ENCODE data around the gene SLC44A1.

DNA sequence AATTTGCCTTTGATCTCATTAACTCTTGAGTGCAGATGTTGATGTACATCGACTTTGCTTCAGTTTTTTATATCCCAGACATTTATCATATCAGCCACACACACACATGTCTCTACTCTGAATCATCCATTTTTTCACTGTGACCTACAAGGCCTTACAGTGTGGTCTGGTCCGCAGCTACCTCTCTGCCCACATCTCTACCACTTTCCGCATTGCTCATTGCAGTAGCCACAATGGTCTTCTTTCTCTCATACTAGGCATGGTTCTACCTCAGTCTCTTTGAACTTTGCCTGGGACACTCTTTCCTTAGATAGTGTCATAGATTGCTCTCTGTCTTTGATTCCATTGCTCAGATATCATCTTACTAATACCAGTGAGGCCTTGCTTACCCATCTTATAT lies 115.4 kb downstream of the SLC44A1 start:
- TF ChIP-seq, protein P1, sequence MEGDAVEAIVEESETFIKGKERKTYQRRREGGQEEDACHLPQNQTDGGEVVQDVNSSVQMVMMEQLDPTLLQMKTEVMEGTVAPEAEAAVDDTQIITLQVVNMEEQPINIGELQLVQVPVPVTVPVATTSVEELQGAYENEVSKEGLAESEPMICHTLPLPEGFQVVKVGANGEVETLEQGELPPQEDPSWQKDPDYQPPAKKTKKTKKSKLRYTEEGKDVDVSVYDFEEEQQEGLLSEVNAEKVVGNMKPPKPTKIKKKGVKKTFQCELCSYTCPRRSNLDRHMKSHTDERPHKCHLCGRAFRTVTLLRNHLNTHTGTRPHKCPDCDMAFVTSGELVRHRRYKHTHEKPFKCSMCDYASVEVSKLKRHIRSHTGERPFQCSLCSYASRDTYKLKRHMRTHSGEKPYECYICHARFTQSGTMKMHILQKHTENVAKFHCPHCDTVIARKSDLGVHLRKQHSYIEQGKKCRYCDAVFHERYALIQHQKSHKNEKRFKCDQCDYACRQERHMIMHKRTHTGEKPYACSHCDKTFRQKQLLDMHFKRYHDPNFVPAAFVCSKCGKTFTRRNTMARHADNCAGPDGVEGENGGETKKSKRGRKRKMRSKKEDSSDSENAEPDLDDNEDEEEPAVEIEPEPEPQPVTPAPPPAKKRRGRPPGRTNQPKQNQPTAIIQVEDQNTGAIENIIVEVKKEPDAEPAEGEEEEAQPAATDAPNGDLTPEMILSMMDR (IDR thresholded peaks at IDR 0.05), result no peak
- TF ChIP-seq RFX5 (IDR thresholded peaks at IDR 0.05) (no peak), JUN (IDR thresholded peaks at IDR 0.05) (no peak), CHD2 (IDR thresholded peaks at IDR 0.05; ENCODE audit: low read length, partially characterized antibody) (no peak), CHD4 (IDR thresholded peaks at IDR 0.05; ENCODE audit: borderline replicate concordance) (no peak), ZSCAN20 (CRISPR knock-in tag; IDR thresholded peaks at IDR 0.05) (no peak), KDM1A (IDR thresholded peaks at IDR 0.05; ENCODE audit: low read depth) (no peak), NFE2L2 (conservative IDR thresholded peaks at IDR 0.05; ENCODE audit: low read length) (no peak), EP300 (IDR thresholded peaks at IDR 0.05) (no peak), JUNB (IDR thresholded peaks at IDR 0.05) (no peak)
- TF ChIP-seq, protein P2, sequence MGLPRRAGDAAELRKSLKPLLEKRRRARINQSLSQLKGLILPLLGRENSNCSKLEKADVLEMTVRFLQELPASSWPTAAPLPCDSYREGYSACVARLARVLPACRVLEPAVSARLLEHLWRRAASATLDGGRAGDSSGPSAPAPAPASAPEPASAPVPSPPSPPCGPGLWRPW (IDR thresholded peaks at IDR 0.05), result no peak
- TF ChIP-seq, protein P3, sequence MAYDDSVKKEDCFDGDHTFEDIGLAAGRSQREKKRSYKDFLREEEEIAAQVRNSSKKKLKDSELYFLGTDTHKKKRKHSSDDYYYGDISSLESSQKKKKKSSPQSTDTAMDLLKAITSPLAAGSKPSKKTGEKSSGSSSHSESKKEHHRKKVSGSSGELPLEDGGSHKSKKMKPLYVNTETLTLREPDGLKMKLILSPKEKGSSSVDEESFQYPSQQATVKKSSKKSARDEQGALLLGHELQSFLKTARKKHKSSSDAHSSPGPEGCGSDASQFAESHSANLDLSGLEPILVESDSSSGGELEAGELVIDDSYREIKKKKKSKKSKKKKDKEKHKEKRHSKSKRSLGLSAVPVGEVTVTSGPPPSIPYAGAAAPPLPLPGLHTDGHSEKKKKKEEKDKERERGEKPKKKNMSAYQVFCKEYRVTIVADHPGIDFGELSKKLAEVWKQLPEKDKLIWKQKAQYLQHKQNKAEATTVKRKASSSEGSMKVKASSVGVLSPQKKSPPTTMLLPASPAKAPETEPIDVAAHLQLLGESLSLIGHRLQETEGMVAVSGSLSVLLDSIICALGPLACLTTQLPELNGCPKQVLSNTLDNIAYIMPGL (CRISPR knock-in tag; IDR thresholded peaks at IDR 0.05; ENCODE audit: borderline replicate concordance), result no peak
- TF ChIP-seq, protein P4, sequence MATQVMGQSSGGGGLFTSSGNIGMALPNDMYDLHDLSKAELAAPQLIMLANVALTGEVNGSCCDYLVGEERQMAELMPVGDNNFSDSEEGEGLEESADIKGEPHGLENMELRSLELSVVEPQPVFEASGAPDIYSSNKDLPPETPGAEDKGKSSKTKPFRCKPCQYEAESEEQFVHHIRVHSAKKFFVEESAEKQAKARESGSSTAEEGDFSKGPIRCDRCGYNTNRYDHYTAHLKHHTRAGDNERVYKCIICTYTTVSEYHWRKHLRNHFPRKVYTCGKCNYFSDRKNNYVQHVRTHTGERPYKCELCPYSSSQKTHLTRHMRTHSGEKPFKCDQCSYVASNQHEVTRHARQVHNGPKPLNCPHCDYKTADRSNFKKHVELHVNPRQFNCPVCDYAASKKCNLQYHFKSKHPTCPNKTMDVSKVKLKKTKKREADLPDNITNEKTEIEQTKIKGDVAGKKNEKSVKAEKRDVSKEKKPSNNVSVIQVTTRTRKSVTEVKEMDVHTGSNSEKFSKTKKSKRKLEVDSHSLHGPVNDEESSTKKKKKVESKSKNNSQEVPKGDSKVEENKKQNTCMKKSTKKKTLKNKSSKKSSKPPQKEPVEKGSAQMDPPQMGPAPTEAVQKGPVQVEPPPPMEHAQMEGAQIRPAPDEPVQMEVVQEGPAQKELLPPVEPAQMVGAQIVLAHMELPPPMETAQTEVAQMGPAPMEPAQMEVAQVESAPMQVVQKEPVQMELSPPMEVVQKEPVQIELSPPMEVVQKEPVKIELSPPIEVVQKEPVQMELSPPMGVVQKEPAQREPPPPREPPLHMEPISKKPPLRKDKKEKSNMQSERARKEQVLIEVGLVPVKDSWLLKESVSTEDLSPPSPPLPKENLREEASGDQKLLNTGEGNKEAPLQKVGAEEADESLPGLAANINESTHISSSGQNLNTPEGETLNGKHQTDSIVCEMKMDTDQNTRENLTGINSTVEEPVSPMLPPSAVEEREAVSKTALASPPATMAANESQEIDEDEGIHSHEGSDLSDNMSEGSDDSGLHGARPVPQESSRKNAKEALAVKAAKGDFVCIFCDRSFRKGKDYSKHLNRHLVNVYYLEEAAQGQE (IDR thresholded peaks at IDR 0.05), result no peak
